H9 (cell line): ENCODE results near the gene PPP1R14C. TPM values are rescaled to one million over a fixed set of nuclear protein-coding genes. Genes with fewer than 3 reads are reported as not detected.

ENCODE experiments used
- DNase-seq: peaks from one replicate; pipeline ENCODE4 v3.0.0-alpha.2; 2017
- H2AFZ ChIP-seq: one replicate; pipeline ENCODE4 v1.6.1; 2013; ENCODE audit warnings: mild to moderate bottlenecking, low read length, control low read depth, moderate library complexity
- H2AK5ac ChIP-seq: 2 replicates; pipeline ENCODE4 v1.6.1; 2013; ENCODE audit warnings: low read length, control low read depth, mixed read lengths; ENCODE audit not compliant: insufficient read length
- H2BK120ac ChIP-seq: one replicate; pipeline ENCODE4 v1.6.1; 2013; ENCODE audit warnings: low read depth, mild to moderate bottlenecking, low read length, control low read depth, inconsistent platforms; ENCODE audit not compliant: poor library complexity, severe bottlenecking
- H2BK12ac ChIP-seq: 2 replicates; pipeline ENCODE4 v1.6.1; 2013; ENCODE audit warnings: low read length, control low read depth, mixed read lengths, low read depth; ENCODE audit not compliant: insufficient read length
- H2BK15ac ChIP-seq: 2 replicates; pipeline ENCODE4 v1.6.1; 2013; ENCODE audit warnings: low read depth, low read length, control low read depth
- H2BK20ac ChIP-seq: one replicate; pipeline ENCODE4 v1.6.1; 2013; ENCODE audit warnings: low read depth, mild to moderate bottlenecking, low read length, control low read depth, inconsistent platforms; ENCODE audit not compliant: poor library complexity, severe bottlenecking
- H2BK5ac ChIP-seq: 2 replicates; pipeline ENCODE4 v1.6.1; 2013; ENCODE audit warnings: low read length, control low read depth, mixed read lengths; ENCODE audit not compliant: insufficient read length
- H3K14ac ChIP-seq: 2 replicates; pipeline ENCODE4 v1.6.1; 2013; ENCODE audit warnings: low read length, control low read depth; ENCODE audit not compliant: insufficient read depth
- H3K18ac ChIP-seq: 2 replicates; pipeline ENCODE4 v1.6.1; 2013; ENCODE audit warnings: low read depth, mild to moderate bottlenecking, mixed read lengths, low read length, control low read depth; ENCODE audit not compliant: insufficient read length
- H3K23ac ChIP-seq: 2 replicates; pipeline ENCODE4 v1.6.1; 2013; ENCODE audit warnings: low read length, control low read depth, mixed read lengths, low read depth; ENCODE audit not compliant: insufficient read length
- H3K23me2 ChIP-seq: 2 replicates; pipeline ENCODE4 v1.6.1; 2013; ENCODE audit warnings: low read depth, mild to moderate bottlenecking, mixed read lengths, low read length, control low read depth; ENCODE audit not compliant: insufficient read length, poor library complexity, severe bottlenecking
- H3K27ac ChIP-seq: 2 replicates; pipeline ENCODE4 v1.5.1; 2013; ENCODE audit warnings: low read length, control low read depth, mixed read lengths, low read depth; ENCODE audit not compliant: insufficient read length
- H3K27me3 ChIP-seq: 2 replicates; pipeline ENCODE4 v1.6.1; 2013; ENCODE audit warnings: low read length, control low read depth, inconsistent platforms; ENCODE audit not compliant: insufficient read depth
- H3K4ac ChIP-seq: 2 replicates; pipeline ENCODE4 v1.6.1; 2013; ENCODE audit warnings: low read depth, mild to moderate bottlenecking, control low read depth, inconsistent platforms, low read length, moderate library complexity
- H3K4me1 ChIP-seq: 2 replicates; pipeline ENCODE4 v1.6.1; 2013; ENCODE audit warnings: low read length, control low read depth, inconsistent platforms; ENCODE audit not compliant: insufficient read depth
- H3K4me2 ChIP-seq: 2 replicates; pipeline ENCODE4 v1.6.1; 2013; ENCODE audit warnings: low read length, control low read depth, mixed read lengths; ENCODE audit not compliant: insufficient read length, insufficient read depth
- H3K56ac ChIP-seq: 2 replicates; pipeline ENCODE4 v1.6.1; 2013; ENCODE audit warnings: low read depth, mild to moderate bottlenecking, mixed read lengths, low read length, control low read depth; ENCODE audit not compliant: insufficient read length
- H3K79me1 ChIP-seq: 2 replicates; pipeline ENCODE4 v1.6.1; 2013; ENCODE audit warnings: low read depth, mild to moderate bottlenecking, moderate library complexity, low read length, control low read depth, inconsistent platforms; ENCODE audit not compliant: insufficient read depth, poor library complexity, severe bottlenecking
- H3K79me2 ChIP-seq: 2 replicates; pipeline ENCODE4 v1.6.1; 2013; ENCODE audit warnings: low read length, control low read depth, inconsistent platforms; ENCODE audit not compliant: insufficient read depth
- H3K9ac ChIP-seq: 2 replicates; pipeline ENCODE4 v1.6.1; 2013; ENCODE audit warnings: low read length, control low read depth, mixed read lengths; ENCODE audit not compliant: insufficient read length; ENCODE audit errors: extremely low read depth
- H3K9me3 ChIP-seq: one replicate; pipeline ENCODE4 v1.6.1; 2013; ENCODE audit warnings: low read depth, low read length, inconsistent platforms; ENCODE audit not compliant: control insufficient read depth
- H3T11ph ChIP-seq: one replicate; pipeline ENCODE4 v1.6.1; 2013; ENCODE audit warnings: mild to moderate bottlenecking, low read length, control low read depth, inconsistent platforms
- H4K20me1 ChIP-seq: one replicate; pipeline ENCODE4 v1.6.1; 2013; ENCODE audit not compliant: control insufficient read depth, insufficient read length, insufficient read depth
- H4K5ac ChIP-seq: 2 replicates; pipeline ENCODE4 v1.6.1; 2013; ENCODE audit warnings: low read depth, mild to moderate bottlenecking, mixed read lengths, low read length, control low read depth; ENCODE audit not compliant: insufficient read length
- H4K8ac ChIP-seq: replicated peaks from 2 replicates; pipeline ENCODE4 v1.6.1; 2013; ENCODE audit warnings: low read length, control low read depth, mixed read lengths, low read depth; ENCODE audit not compliant: insufficient read length
- H4K91ac ChIP-seq: 2 replicates; pipeline ENCODE4 v1.6.1; 2013; ENCODE audit warnings: low read depth, mild to moderate bottlenecking, moderate library complexity, mixed read lengths, low read length, control low read depth; ENCODE audit not compliant: insufficient read length
- H3K27ac Mint-ChIP-seq, 3 experiments: 2 replicates in 2 of 3; 3 replicates in 1 of 3; pipeline ENCODE4 v1.8.0; 2020 to 2021; ENCODE audit warnings: mixed read lengths in 3 of 3, mild to moderate bottlenecking in 1 of 3, moderate library complexity in 1 of 3
- H3K27me3 Mint-ChIP-seq: 2 replicates; pipeline ENCODE4 v1.8.0; 2021; ENCODE audit warnings: low read depth, mild to moderate bottlenecking, moderate library complexity, mixed read lengths
- H3K36me3 Mint-ChIP-seq, 3 experiments: 2 replicates in 2 of 3; 3 replicates in 1 of 3; pipeline ENCODE4 v1.8.0; 2020 to 2021; ENCODE audit warnings: low read depth in 3 of 3, mixed read lengths in 3 of 3; ENCODE audit not compliant: insufficient read depth in 1 of 3
- H3K4me1 Mint-ChIP-seq, 2 experiments: 2 replicates each; pipeline ENCODE4 v1.8.0; 2020; ENCODE audit warnings: mixed read lengths in 2 of 2
- H3K4me3 Mint-ChIP-seq, 2 experiments: 2 replicates in 1 of 2; 3 replicates in 1 of 2; pipeline ENCODE4 v1.8.0; 2020 to 2021; ENCODE audit warnings: mild to moderate bottlenecking in 2 of 2, mixed read lengths in 2 of 2, moderate library complexity in 1 of 2
- H3K9me3 Mint-ChIP-seq, 2 experiments: 2 replicates in 1 of 2; 3 replicates in 1 of 2; pipeline ENCODE4 v1.8.0; 2020; ENCODE audit warnings: mild to moderate bottlenecking in 2 of 2, mixed read lengths in 2 of 2, moderate library complexity in 1 of 2
- CTCF ChIP-seq: fragments of 200-600 bp; sonication (generic); conservative IDR thresholded peaks from 3 replicates; pipeline ENCODE4 v1.8.0; 2021; ENCODE audit warnings: antibody characterized with exemption, mild to moderate bottlenecking
- WGBS: extraction: QIAGEN DNeasy Blood & Tissue Kit; methylation state at CpG from one replicate; pipeline ENCODE4 v1.1.7; 2013; ENCODE audit warnings: missing lambda C conversion rate, low lambda C conversion rate, mixed read lengths; ENCODE audit not compliant: insufficient read length; ENCODE audit errors: extremely low coverage; 5-methylcytosine and 5-hydroxymethylcytosine counted together
- total RNA-seq: library from RNA; stranded (reverse); gene quantifications from 2 replicates; pipeline ENCODE4 v1.2.1, GENCODE V29; 2021

The PPP1R14C gene
- total RNA-seq, 1 experiment from 2014 or later, result 0.37 TPM

- H2AK5ac ChIP-seq, result no peak overlapping the region
- H3K79me2 ChIP-seq, result no peaks in the 10 kb centered on the region
- H4K91ac ChIP-seq, result no peak overlapping the region
- no peak overlapping the region for H2BK20ac ChIP-seq
- H3K36me3 Mint-ChIP-seq, result no peaks in the 10 kb centered on the region; a peak in 2 of 7 replicates
- H3K4me2 ChIP-seq, result no peak overlapping the region
- H2BK120ac ChIP-seq, result no peak overlapping the region
- no CpG with 5 or more reads among the region's 6 CpGs for WGBS
- DNase-seq, result no peak
- H3K27ac ChIP-seq, result no peak overlapping the region
- H2BK12ac ChIP-seq, result no peak overlapping the region
- no peaks in the 10 kb centered on the region for H3K23me2 ChIP-seq
- H3K9me3 ChIP-seq, result no peaks in the 10 kb centered on the region
- H3K23ac ChIP-seq, result no peak overlapping the region
- H4K20me1 ChIP-seq, result no peaks in the 10 kb centered on the region
- H3K4ac ChIP-seq, result no peak overlapping the region
- H3K4me1 ChIP-seq, result no peaks in the 10 kb centered on the region; the same call in 1 of the 2 replicates
- no peak overlapping the region for H2AFZ ChIP-seq
- peaks cover 2% of the 10 kb centered on the region; the same call in 1 of the 2 replicates for H3K27me3 Mint-ChIP-seq
- no peak overlapping the region for H3K9ac ChIP-seq
- no peaks in the 10 kb centered on the region for H3K27me3 ChIP-seq
- no peak overlapping the region for H3T11ph ChIP-seq
- no peaks in the 10 kb centered on the region for H3K4me1 Mint-ChIP-seq
- H3K79me1 ChIP-seq, result no peaks in the 10 kb centered on the region
- H2BK15ac ChIP-seq, result no peak overlapping the region
- no peak overlapping the region for H3K14ac ChIP-seq
- no peak overlapping the region for H4K5ac ChIP-seq
- no peak overlapping the region for H4K8ac ChIP-seq
- no peaks in the 10 kb centered on the region; a peak in 1 of 5 replicates for H3K9me3 Mint-ChIP-seq
- H3K18ac ChIP-seq, result no peak overlapping the region
- no peak for TF ChIP-seq CTCF
- H3K27ac Mint-ChIP-seq, result no peak overlapping the region; a peak in 1 of 7 replicates
- H3K4me3 Mint-ChIP-seq, result no peak overlapping the region
- no peak overlapping the region for H3K56ac ChIP-seq
- no peak overlapping the region for H2BK5ac ChIP-seq
Observed at GRCh38 chr6:150167479-150167873, 24.6 kb downstream of the PPP1R14C start.
